LHCN-M2 (cell line): ENCODE measurements around the gene ITPKB. TPM values are rescaled to one million over a fixed set of nuclear protein-coding genes. Genes with fewer than 3 reads are reported as not detected.

Source experiments
- DNase-seq: peaks from one replicate; pipeline ENCODE4 v3.0.0-alpha.2; 2012; ENCODE audit warnings: low read depth
- total RNA-seq: library from RNA; depleted of rRNA; stranded (reverse); fragments of >200 nt; gene quantifications from 2 replicates; pipeline ENCODE4 v1.2.3, GENCODE V29; 2014

ITPKB gene
- total RNA-seq, 1 experiment from 2014 or later, result 0.40 TPM

- no peak for DNase-seq
These were observed 100.5 kb downstream of the ITPKB start for GRCh38 chr1:226638608-226639007.

- DNase-seq, result no peak
These were observed 101.0 kb downstream of the ITPKB start for GRCh38 chr1:226638001-226638601.

- DNase-seq, result peak; percentile 41
These were observed 101.7 kb downstream of the ITPKB start for GRCh38 chr1:226637147-226637935.

GRCh38 chr1:226636847-226637096 lies 102.3 kb downstream of the ITPKB start:
- no peak for DNase-seq

GRCh38 chr1:226635456-226635941 lies 103.6 kb downstream of the ITPKB start:
- DNase-seq, result no peak

GRCh38 chr1:226634611-226635246 lies 104.4 kb downstream of the ITPKB start:
- no peak for DNase-seq

- DNase-seq, result peak; percentile 21
These were observed 104.9 kb downstream of the ITPKB start for GRCh38 chr1:226634166-226634588.

- DNase-seq, result no peak
These were observed 105.4 kb downstream of the ITPKB start for GRCh38 chr1:226633541-226634165.

GRCh38 chr1:226632922-226633351 lies 106.1 kb downstream of the ITPKB start:
- no peak for DNase-seq

GRCh38 chr1:226632169-226632879 lies 106.8 kb downstream of the ITPKB start:
- DNase-seq, result no peak

GRCh38 chr1:226631229-226632000 lies 107.7 kb downstream of the ITPKB start:
- DNase-seq, result no peak

GRCh38 chr1:226630592-226630991 lies 108.5 kb downstream of the ITPKB start:
- no peak for DNase-seq

- no peak for DNase-seq
These were observed 109.1 kb downstream of the ITPKB start for GRCh38 chr1:226629896-226630550.

GRCh38 chr1:226629210-226629895 lies 109.7 kb downstream of the ITPKB start:
- no peak for DNase-seq

GRCh38 chr1:226628612-226629155 lies 110.4 kb downstream of the ITPKB start:
- no peak for DNase-seq

- DNase-seq, result no peak
These were observed 111.0 kb downstream of the ITPKB start for GRCh38 chr1:226627924-226628611.

GRCh38 chr1:226627050-226627755 lies 111.9 kb downstream of the ITPKB start:
- no peak for DNase-seq

- peak; percentile 60 for DNase-seq
These were observed 112.5 kb downstream of the ITPKB start for GRCh38 chr1:226626577-226626956.
